Measurements from ENCODE around the gene ADARB1. TPM values are rescaled to one million over a fixed set of nuclear protein-coding genes. Genes with fewer than 3 reads are reported as not detected.

Gene ADARB1
- total and polyA plus RNA-seq, 2 experiments from 2014 or later = 4.8 to 14.8 TPM

GRCh38 chr21:45039317-45040156 is 34.8 kb upstream of the ADARB1 start:
- peaks cover 8% of the 10 kb centered on the region for H3K9me3 Mint-ChIP-seq
- Histone ChIP-seq H3K9me2 (ENCODE audit: insufficient read depth) (no peaks in the 10 kb centered on the region), H3K27ac (ENCODE audit: low read depth) (no peak overlapping the region), H3K79me2 (replicated peaks; ENCODE audit: insufficient read depth) (no peaks in the 10 kb centered on the region), H3K4me1 (ENCODE audit: insufficient read depth) (no peaks in the 10 kb centered on the region), H3F3A (replicated peaks; ENCODE audit: low read depth) (no peaks in the 10 kb centered on the region), H3K4me2 (no peak overlapping the region), H2AFZ (no peak overlapping the region), H3K36me3 (ENCODE audit: insufficient read depth) (no peaks in the 10 kb centered on the region), H3K27me3 (ENCODE audit: insufficient read depth) (no peaks in the 10 kb centered on the region), H3K4me3 (no peak overlapping the region), H4K20me1 (replicated peaks; ENCODE audit: insufficient read depth) (no peaks in the 10 kb centered on the region)
- peaks cover 3% of the 10 kb centered on the region; the same call in 1 of the 3 replicates for H3K36me3 Mint-ChIP-seq (ENCODE audit: low read depth)
- no peak overlapping the region for H3K27ac Mint-ChIP-seq
- ATAC-seq (no peak), DNase-seq (ENCODE audit: low spot score) (no peak)
- no peaks in the 10 kb centered on the region for H3K27me3 Mint-ChIP-seq (ENCODE audit: insufficient read depth, low read depth, poor library complexity)
- H3K4me3 Mint-ChIP-seq = no peak overlapping the region
- peaks cover 2% of the 10 kb centered on the region; the same call in 2 of the 3 replicates for H3K4me1 Mint-ChIP-seq
- TF ChIP-seq POLR2AphosphoS5 (IDR thresholded peaks at IDR 0.05; ENCODE audit: low read depth) (no peak), ZNF331 (CRISPR knock-in tag; IDR thresholded peaks at IDR 0.05; ENCODE audit: low read depth) (no peak), NANOG (IDR thresholded peaks at IDR 0.05; ENCODE audit: borderline replicate concordance) (no peak), ETS1 (IDR thresholded peaks at IDR 0.05) (no peak), REST (IDR thresholded peaks at IDR 0.05; ENCODE audit: unreplicated experiment) (no peak), ZNF114 (CRISPR knock-in tag; IDR thresholded peaks at IDR 0.05) (no peak), CREB1 (CRISPR knock-in tag; IDR thresholded peaks at IDR 0.05; ENCODE audit: low read depth) (no peak), STAT1 (IDR thresholded peaks at IDR 0.05; ENCODE audit: unreplicated experiment) (no peak), EZH2phosphoT487 (IDR thresholded peaks at IDR 0.05; ENCODE audit: unreplicated experiment) (no peak), EZH2 (IDR thresholded peaks at IDR 0.05; ENCODE audit: low read depth, unreplicated experiment) (no peak), JUNB (IDR thresholded peaks at IDR 0.05; ENCODE audit: unreplicated experiment) (no peak)
- TF ChIP-seq, protein P1, sequence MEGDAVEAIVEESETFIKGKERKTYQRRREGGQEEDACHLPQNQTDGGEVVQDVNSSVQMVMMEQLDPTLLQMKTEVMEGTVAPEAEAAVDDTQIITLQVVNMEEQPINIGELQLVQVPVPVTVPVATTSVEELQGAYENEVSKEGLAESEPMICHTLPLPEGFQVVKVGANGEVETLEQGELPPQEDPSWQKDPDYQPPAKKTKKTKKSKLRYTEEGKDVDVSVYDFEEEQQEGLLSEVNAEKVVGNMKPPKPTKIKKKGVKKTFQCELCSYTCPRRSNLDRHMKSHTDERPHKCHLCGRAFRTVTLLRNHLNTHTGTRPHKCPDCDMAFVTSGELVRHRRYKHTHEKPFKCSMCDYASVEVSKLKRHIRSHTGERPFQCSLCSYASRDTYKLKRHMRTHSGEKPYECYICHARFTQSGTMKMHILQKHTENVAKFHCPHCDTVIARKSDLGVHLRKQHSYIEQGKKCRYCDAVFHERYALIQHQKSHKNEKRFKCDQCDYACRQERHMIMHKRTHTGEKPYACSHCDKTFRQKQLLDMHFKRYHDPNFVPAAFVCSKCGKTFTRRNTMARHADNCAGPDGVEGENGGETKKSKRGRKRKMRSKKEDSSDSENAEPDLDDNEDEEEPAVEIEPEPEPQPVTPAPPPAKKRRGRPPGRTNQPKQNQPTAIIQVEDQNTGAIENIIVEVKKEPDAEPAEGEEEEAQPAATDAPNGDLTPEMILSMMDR (conservative IDR thresholded peaks at IDR 0.05; ENCODE audit: low read depth in 2 of 2) = no peak
- TF ChIP-seq, protein P2, sequence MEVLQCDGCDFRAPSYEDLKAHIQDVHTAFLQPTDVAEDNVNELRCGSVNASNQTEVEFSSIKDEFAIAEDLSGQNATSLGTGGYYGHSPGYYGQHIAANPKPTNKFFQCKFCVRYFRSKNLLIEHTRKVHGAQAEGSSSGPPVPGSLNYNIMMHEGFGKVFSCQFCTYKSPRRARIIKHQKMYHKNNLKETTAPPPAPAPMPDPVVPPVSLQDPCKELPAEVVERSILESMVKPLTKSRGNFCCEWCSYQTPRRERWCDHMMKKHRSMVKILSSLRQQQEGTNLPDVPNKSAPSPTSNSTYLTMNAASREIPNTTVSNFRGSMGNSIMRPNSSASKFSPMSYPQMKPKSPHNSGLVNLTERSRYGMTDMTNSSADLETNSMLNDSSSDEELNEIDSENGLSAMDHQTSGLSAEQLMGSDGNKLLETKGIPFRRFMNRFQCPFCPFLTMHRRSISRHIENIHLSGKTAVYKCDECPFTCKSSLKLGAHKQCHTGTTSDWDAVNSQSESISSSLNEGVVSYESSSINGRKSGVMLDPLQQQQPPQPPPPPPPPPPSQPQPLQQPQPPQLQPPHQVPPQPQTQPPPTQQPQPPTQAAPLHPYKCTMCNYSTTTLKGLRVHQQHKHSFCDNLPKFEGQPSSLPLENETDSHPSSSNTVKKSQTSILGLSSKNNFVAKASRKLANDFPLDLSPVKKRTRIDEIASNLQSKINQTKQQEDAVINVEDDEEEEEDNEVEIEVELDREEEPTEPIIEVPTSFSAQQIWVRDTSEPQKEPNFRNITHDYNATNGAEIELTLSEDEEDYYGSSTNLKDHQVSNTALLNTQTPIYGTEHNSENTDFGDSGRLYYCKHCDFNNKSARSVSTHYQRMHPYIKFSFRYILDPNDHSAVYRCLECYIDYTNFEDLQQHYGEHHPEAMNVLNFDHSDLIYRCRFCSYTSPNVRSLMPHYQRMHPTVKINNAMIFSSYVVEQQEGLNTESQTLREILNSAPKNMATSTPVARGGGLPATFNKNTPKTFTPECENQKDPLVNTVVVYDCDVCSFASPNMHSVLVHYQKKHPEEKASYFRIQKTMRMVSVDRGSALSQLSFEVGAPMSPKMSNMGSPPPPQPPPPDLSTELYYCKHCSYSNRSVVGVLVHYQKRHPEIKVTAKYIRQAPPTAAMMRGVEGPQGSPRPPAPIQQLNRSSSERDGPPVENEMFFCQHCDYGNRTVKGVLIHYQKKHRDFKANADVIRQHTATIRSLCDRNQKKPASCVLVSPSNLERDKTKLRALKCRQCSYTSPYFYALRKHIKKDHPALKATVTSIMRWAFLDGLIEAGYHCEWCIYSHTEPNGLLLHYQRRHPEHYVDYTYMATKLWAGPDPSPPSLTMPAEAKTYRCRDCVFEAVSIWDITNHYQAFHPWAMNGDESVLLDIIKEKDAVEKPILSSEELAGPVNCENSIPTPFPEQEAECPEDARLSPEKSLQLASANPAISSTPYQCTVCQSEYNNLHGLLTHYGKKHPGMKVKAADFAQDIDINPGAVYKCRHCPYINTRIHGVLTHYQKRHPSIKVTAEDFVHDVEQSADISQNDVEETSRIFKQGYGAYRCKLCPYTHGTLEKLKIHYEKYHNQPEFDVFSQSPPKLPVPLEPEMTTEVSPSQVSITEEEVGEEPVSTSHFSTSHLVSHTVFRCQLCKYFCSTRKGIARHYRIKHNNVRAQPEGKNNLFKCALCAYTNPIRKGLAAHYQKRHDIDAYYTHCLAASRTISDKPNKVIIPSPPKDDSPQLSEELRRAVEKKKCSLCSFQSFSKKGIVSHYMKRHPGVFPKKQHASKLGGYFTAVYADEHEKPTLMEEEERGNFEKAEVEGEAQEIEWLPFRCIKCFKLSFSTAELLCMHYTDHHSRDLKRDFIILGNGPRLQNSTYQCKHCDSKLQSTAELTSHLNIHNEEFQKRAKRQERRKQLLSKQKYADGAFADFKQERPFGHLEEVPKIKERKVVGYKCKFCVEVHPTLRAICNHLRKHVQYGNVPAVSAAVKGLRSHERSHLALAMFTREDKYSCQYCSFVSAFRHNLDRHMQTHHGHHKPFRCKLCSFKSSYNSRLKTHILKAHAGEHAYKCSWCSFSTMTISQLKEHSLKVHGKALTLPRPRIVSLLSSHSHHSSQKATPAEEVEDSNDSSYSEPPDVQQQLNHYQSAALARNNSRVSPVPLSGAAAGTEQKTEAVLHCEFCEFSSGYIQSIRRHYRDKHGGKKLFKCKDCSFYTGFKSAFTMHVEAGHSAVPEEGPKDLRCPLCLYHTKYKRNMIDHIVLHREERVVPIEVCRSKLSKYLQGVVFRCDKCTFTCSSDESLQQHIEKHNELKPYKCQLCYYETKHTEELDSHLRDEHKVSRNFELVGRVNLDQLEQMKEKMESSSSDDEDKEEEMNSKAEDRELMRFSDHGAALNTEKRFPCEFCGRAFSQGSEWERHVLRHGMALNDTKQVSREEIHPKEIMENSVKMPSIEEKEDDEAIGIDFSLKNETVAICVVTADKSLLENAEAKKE (CRISPR knock-in tag; IDR thresholded peaks at IDR 0.05) = no peak
